Upper lobe of right lung (tissue), 1 donor: ENCODE data around the gene SETD1A. TPM values are rescaled to one million over a fixed set of nuclear protein-coding genes. Genes with fewer than 3 reads are reported as not detected.

Experiments used
- ATAC-seq: fragments of 200-7000 bp; cut with Tn5 transposase; one replicate; pipeline ENCODE4 v1.9.1; 2020; ENCODE audit warnings: mild to moderate bottlenecking, moderate library complexity
- DNase-seq: peaks from one replicate; pipeline ENCODE4 v3.0.0-alpha.2; 2020
- H3K27ac ChIP-seq: fragments of 200-600 bp; one replicate; pipeline ENCODE4 v1.8.0; 2022
- H3K27me3 ChIP-seq: fragments of 200-600 bp; one replicate; pipeline ENCODE4 v1.8.0; 2022; ENCODE audit warnings: mild to moderate bottlenecking
- H3K36me3 ChIP-seq: fragments of 200-600 bp; one replicate; pipeline ENCODE4 v1.8.0; 2022
- H3K4me1 ChIP-seq: fragments of 200-600 bp; one replicate; pipeline ENCODE4 v1.8.0; 2022
- H3K4me3 ChIP-seq: fragments of 200-600 bp; one replicate; pipeline ENCODE4 v1.8.0; 2022; ENCODE audit warnings: mild to moderate bottlenecking
- H3K9me3 ChIP-seq: fragments of 200-600 bp; one replicate; pipeline ENCODE4 v1.8.0; 2022
- intact Hi-C: fragments of 100-400 bp; cut with DNase I; formaldehyde crosslinking; loops from one replicate; pipeline ENCODE4 v1.11.0; 2022
- total RNA-seq: library from RNA; stranded (reverse); fragmentation: NEBNext Ultra II Directional; extraction: Animal tissue kit (Norgen Biotek cat#: 25700); gene quantifications from one replicate; pipeline ENCODE4 v1.2.1, GENCODE V29; 2021
- TF ChIP-seq, protein P1 (sequence below): fragments of 200-600 bp; IDR thresholded peaks from one replicate; pipeline ENCODE4 v1.8.0; 2022; ENCODE audit warnings: antibody characterized with exemption
- donor health status: DM: no; HTN: yes; CAD: no; lungs with severe emphysema.

Gene SETD1A
- total RNA-seq, 1 donor from 2014 or later = 18.6 TPM

DNA sequence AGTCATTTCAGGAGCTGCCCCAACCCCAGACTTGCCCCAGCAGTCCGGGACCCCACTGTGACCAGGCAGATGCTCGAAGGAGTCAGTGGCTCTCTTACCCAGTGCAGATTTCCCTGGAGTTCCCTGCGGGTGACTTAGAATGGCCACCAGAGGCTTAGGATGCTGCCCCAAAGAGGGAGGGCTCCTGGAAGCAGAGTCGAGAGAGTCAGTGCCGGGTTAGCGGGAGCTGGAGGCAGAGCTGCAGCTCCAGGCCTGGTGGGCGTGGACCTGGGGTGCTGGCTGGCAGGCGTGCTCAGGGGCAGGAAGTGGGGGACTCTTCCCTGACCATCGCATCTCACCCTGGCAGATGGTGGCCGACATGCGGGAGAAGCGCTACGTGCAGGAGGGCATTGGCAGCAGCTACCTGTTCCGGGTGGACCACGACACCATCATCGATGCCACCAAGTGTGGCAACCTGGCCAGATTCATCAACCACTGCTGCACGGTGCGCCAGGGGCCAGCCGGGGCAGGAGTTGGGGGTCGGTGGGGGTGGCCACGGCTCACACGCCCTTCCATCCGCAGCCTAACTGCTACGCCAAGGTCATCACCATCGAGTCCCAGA is 25.8 kb downstream of the SETD1A start:
- no peaks in the 10 kb centered on the region for H3K27me3 ChIP-seq
- ATAC-seq = no peak
- no peak for DNase-seq
- peaks cover 36% of the 10 kb centered on the region for H3K36me3 ChIP-seq
- H3K4me3 ChIP-seq = no peak overlapping the region
- intact Hi-C loops = no loop called here
- no peak overlapping the region for H3K27ac ChIP-seq
- TF ChIP-seq, protein P1, sequence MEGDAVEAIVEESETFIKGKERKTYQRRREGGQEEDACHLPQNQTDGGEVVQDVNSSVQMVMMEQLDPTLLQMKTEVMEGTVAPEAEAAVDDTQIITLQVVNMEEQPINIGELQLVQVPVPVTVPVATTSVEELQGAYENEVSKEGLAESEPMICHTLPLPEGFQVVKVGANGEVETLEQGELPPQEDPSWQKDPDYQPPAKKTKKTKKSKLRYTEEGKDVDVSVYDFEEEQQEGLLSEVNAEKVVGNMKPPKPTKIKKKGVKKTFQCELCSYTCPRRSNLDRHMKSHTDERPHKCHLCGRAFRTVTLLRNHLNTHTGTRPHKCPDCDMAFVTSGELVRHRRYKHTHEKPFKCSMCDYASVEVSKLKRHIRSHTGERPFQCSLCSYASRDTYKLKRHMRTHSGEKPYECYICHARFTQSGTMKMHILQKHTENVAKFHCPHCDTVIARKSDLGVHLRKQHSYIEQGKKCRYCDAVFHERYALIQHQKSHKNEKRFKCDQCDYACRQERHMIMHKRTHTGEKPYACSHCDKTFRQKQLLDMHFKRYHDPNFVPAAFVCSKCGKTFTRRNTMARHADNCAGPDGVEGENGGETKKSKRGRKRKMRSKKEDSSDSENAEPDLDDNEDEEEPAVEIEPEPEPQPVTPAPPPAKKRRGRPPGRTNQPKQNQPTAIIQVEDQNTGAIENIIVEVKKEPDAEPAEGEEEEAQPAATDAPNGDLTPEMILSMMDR = no peak
- no peaks in the 10 kb centered on the region for H3K9me3 ChIP-seq
- peaks cover 10% of the 10 kb centered on the region for H3K4me1 ChIP-seq

DNA sequence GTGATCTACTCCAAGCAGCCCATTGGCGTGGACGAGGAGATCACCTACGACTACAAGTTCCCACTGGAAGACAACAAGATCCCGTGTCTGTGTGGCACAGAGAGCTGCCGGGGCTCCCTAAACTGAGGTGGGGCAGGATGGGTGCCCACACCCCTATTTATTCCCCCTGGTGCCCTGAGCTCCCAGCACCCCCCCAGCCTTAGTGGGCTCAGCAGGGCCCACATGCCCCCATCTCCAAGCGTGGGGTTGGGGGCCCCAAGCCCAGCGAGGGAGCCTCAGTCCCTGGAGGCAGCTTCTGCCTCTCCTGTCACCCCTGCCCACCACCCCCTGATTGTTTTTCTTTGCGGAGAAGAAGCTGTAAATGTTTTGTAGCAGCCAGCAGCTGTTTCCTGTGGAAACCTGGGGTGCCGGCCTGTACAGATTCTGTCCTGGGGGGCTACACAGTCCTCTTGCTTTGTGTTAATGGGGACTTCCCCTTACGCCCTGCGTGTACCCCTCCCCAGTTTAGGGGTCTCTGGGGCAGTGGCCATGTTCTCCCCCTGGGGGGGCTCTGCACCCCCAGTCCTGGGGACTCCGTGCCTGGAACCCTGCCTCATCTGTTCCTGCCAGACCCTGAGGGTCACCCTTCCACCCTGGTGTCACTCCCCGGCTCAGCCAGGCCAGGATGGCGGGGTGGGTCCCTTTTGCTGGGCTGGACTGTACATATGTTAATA is 26.5 kb downstream of the SETD1A start:
- DNase-seq = no peak
- intact Hi-C loops = no loop called here
- Histone ChIP-seq H3K36me3 (peaks cover 36% of the 10 kb centered on the region), H3K9me3 (no peaks in the 10 kb centered on the region), H3K27me3 (no peaks in the 10 kb centered on the region), H3K4me3 (no peak overlapping the region), H3K27ac (no peak overlapping the region), H3K4me1 (peaks cover 10% of the 10 kb centered on the region)
- TF ChIP-seq, protein P1 = no peak
- ATAC-seq = no peak

DNA sequence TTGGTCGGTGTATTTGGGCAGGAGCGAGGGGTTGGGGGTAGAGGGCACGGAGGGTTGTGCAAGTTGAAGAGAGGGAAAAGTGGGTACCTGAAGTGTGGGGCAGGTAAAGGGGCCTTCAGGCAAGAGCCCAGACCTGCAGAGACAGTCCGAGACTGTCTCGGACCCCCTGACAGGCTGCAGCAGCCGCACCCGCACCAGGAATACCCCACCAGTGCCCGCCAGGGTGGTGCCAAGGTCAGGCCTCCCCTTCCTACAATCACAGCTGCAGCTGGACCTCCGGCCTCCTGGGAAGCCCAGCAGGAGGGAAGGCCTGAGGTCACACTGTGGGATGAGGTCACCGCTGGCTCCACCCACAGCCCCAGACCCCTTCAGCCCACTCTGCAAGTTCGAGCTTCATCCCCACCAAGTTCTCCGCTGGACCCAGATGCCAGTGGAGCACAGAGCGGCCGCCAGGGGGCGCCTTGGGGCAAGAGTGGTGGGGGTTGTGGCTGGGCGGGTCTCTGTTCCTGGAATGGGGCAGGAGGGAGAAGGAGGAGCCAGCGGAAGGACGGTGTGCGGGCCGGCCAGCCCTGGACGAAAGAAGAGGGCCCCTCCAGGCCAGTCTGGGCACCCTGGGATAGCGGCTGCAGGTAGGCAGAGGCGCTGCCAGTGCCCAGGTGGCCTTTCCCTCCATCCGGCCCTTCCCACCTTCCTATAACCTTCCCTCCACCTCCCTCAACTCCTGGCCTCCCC is 27.3 kb downstream of the SETD1A start, which contains the start of gene HSD3B7:
HSD3B7 (plus strand) TSS at position 539 of the 732 bp plus-strand sequence. CDS start 452 bp downstream, outside the sequence.
- Histone ChIP-seq H3K27ac (no peak within 1 kb of the TSS), H3K27me3 (no peaks in the 10 kb centered on the region), H3K9me3 (no peaks in the 10 kb centered on the region), H3K4me3 (peak within 1 kb of the TSS; percentile 51), H3K36me3 (peaks cover 30% of the 10 kb centered on the region), H3K4me1 (peaks cover 10% of the 10 kb centered on the region)
- TF ChIP-seq, protein P1 = peak; percentile 93
- intact Hi-C loops = loop anchor here (5.0 kb wide), 1 partner anchor 457 kb away; the partner anchor contains the start of gene ZNF843
- DNase-seq = peak; percentile 95
- peak; percentile 95 for ATAC-seq

DNA sequence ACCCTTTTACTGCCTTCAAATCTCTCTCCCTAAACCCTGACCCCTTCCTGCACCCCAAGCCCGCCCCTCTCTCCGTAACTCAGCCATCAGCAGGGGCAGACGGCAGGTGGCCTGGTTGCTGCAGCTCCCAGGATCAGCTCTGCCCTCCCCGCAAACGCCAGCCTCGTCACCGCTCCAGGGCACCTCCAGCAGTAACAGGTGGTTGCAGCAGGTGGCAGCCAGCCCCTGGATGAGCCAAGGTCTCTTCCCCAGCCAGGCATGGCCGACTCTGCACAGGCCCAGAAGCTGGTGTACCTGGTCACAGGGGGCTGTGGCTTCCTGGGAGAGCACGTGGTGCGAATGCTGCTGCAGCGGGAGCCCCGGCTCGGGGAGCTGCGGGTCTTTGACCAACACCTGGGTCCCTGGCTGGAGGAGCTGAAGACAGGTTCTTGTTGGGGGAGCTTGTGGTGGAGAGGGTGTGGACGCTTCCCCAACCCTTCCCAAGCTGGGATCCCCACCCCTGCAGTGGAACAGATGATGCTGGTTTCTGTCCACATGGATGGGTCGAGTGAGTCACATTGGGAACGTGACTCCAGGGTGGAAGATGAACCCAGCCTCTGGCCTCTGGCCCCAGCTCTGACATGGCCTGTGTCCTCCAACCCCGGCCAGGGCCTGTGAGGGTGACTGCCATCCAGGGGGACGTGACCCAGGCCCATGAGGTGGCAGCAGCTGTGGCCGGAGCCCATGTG is 28.0 kb downstream of the SETD1A start:
- H3K4me1 ChIP-seq = peaks cover 10% of the 10 kb centered on the region
- peak; percentile 89 for DNase-seq
- H3K4me3 ChIP-seq = peak overlapping the region; percentile 51
- H3K36me3 ChIP-seq = peaks cover 23% of the 10 kb centered on the region
- H3K27me3 ChIP-seq = no peaks in the 10 kb centered on the region
- intact Hi-C loops = loop anchor here (5.0 kb wide), 1 partner anchor 457 kb away; the partner anchor contains the start of gene ZNF843
- TF ChIP-seq, protein P1 = no peak
- peak; percentile 80 for ATAC-seq
- no peak overlapping the region for H3K27ac ChIP-seq
- H3K9me3 ChIP-seq = no peaks in the 10 kb centered on the region
